K562 (cell line): ENCODE results near the gene GALNT7. TPM values are rescaled to one million over a fixed set of nuclear protein-coding genes. Genes with fewer than 3 reads are reported as not detected.

ENCODE experiments used
- ASH1L ChIP-seq: fragments of 450-650 bp; IDR thresholded peaks from 2 replicates; pipeline ENCODE4 v1.6.1; 2018; ENCODE audit warnings: borderline replicate concordance, mild to moderate bottlenecking, low read depth; ENCODE audit not compliant: partially characterized antibody
- BRF2 ChIP-seq: IDR thresholded peaks from 3 replicates; pipeline ENCODE4 v1.6.1; 2011; ENCODE audit warnings: borderline replicate concordance, mild to moderate bottlenecking; ENCODE audit not compliant: insufficient read length, insufficient read depth
- CHAMP1 ChIP-seq: fragments of 450-650 bp; IDR thresholded peaks from 2 replicates; pipeline ENCODE4 v1.6.1; 2016; ENCODE audit warnings: mild to moderate bottlenecking
- CHD7 ChIP-seq: fragments of 200-600 bp; sonication (generic); IDR thresholded peaks from one replicate; pipeline ENCODE4 v1.6.1; 2012; ENCODE audit warnings: mild to moderate bottlenecking, low read depth, low read length, inconsistent platforms
- DMBX1 ChIP-seq: fragments of 250-450 bp; sonication (Bioruptor Pico); IDR thresholded peaks from 2 replicates; pipeline ENCODE4 v1.8.0; 2022; ENCODE audit warnings: inconsistent platforms, mild to moderate bottlenecking, moderate library complexity, borderline replicate concordance
- ETS1 ChIP-seq: conservative IDR thresholded peaks from 2 replicates; pipeline ENCODE4 v1.6.1; 2011; ENCODE audit warnings: low read depth, mild to moderate bottlenecking, low read length; ENCODE audit not compliant: control insufficient read depth
- SETDB1 ChIP-seq: IDR thresholded peaks from one replicate; pipeline ENCODE4 v1.6.1; 2012; ENCODE audit warnings: low read length, control low read depth, inconsistent platforms
- USF1 ChIP-seq: sonication (generic); formaldehyde crosslinking; IDR thresholded peaks from 2 replicates; pipeline ENCODE4 v1.9.0; 2022; ENCODE audit warnings: mild to moderate bottlenecking, missing genetic modification reagents
- polyA plus RNA-seq, 8 experiments: library from polyadenylated mRNA; depleted of rRNA in 4 of 8; stranded (reverse) in 5 of 8; unstranded in 3 of 8; fragments of >200 nt; fragmentation: Nextera tagmentation in 2 of 8; fragmentation: Illumina TruSeq in 1 of 8; extraction: Ambion mirVana in 2 of 8; extraction: Trizol in 1 of 8; gene quantifications; 2 replicates each; pipeline versions ENCODE4 v1.2.1 to v1.2.3, GENCODE V29; 2011 to 2014; ENCODE audit warnings: inconsistent platforms in 1 of 8, missing spikeins in 1 of 8
- total RNA-seq, 7 experiments: library from RNA; depleted of rRNA in 6 of 7; stranded (reverse); fragments of >200 nt in 6 of 7; fragmentation: Illumina TruSeq in 2 of 7; extraction: Trizol in 2 of 7; gene quantifications; 2 replicates each; pipeline versions ENCODE4 v1.2.1 to v1.2.3, GENCODE V29; 2011 to 2021; ENCODE audit warnings: low replicate concordance in 1 of 7

The GALNT7 gene
- total and polyA plus RNA-seq, 9 of the 15 experiments (the other 6 are each of a cell fraction or from before 2014, with no cell fraction given) = 16.7 to 38.7 (median 31.1) TPM

DNA sequence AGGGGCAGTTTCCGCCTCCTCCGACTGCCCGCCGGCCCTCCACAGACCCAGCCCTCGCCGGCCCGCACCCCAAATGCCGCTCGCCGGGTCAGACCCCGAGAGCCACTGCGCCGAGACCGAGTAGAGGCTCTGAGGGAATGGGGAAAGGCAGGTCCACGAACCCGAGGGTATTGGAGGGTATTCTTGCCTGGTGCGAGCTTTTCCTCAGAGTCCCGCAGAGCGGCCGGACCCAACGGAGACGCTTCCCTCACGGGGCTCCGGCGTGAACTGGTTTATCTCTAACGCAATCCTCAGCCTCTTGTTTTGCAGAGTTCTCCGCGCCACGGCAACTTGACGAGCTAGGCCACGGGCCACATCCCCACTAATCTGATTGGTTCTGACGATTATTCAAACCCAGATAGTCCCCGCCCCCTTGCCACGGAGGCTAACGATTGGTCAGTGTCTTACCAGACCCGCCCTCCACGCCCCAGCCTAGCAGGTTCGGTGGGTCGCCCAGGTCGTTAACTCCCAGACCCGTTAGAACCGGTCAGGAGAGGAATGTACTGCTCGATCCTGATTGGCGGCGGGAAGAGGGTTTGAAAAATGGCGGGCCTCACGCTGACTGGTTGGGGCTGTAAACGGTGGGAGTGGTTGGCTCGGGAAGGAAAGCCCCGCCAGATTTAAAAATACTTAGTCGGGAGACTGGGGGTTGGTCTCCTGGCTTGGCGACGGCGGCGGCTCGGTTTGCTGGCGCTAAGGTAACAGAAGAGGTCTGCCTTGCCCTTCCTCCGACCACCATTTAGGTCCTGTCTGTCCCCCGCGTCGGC is 165.7 kb downstream of the GALNT7 start, which contains the start of gene HMGB2 (continued):
- TF ChIP-seq ETS1 (peak; percentile 52; the same call in 1 of the 2 replicates), CHAMP1 (peak; percentile 99), ASH1L (peak; percentile 91), BRF2 (no peak), USF1 (CRISPR knock-in tag) (peak; percentile 79), DMBX1 (CRISPR knock-in tag) (no peak), CHD7 (no peak), SETDB1 (no peak)
